ENCODE data around the gene RBM6.
A peak's percentile ranks its signal among the peaks of the same experiment; 100 is the strongest.

Gene RBM6

GRCh38 chr3:50121072-50122032 is 181.4 kb downstream of the RBM6 start:
- peak; percentile 81 for TF ChIP-seq CTCF (IDR thresholded peaks at IDR 0.05; ENCODE audit: insufficient read depth, low read depth, low read length, missing control alignments)
- peak; percentile 82 for DNase-seq (ENCODE audit: low read depth)
- no peak overlapping the region for H3K4me3 ChIP-seq (ENCODE audit: low read depth, low read length)

- DNase-seq (ENCODE audit: low read depth), result no peak
- TF ChIP-seq CTCF (IDR thresholded peaks at IDR 0.05; ENCODE audit: insufficient read depth, low read depth, low read length, missing control alignments), result no peak
- no peak overlapping the region for H3K4me3 ChIP-seq (ENCODE audit: low read depth, low read length)
These were observed 182.1 kb downstream of the RBM6 start for GRCh38 chr3:50122071-50122470.

GRCh38 chr3:50122661-50123391 is 182.9 kb downstream of the RBM6 start:
- DNase-seq (ENCODE audit: low read depth), result no peak
- no peak for TF ChIP-seq CTCF (IDR thresholded peaks at IDR 0.05; ENCODE audit: insufficient read depth, low read depth, low read length, missing control alignments)

GRCh38 chr3:50123394-50124051 is 183.6 kb downstream of the RBM6 start:
- TF ChIP-seq CTCF (IDR thresholded peaks at IDR 0.05; ENCODE audit: insufficient read depth, low read depth, low read length, missing control alignments), result no peak
- no peak for DNase-seq (ENCODE audit: low read depth)
- H3K4me3 ChIP-seq (ENCODE audit: low read depth, low read length), result no peak overlapping the region

More at GRCh38 chr3:50122661-50123391, 182.9 kb downstream of the RBM6 start:
- H3K4me3 ChIP-seq (ENCODE audit: low read depth, low read length), result no peak overlapping the region

- TF ChIP-seq CTCF (IDR thresholded peaks at IDR 0.05; ENCODE audit: insufficient read depth, low read depth, low read length, missing control alignments), result no peak
- H3K4me3 ChIP-seq (ENCODE audit: low read depth, low read length), result no peak overlapping the region
- no peak for DNase-seq (ENCODE audit: low read depth)
These were observed 184.3 kb downstream of the RBM6 start for GRCh38 chr3:50124052-50124799.

GRCh38 chr3:50124800-50125178 is 184.8 kb downstream of the RBM6 start:
- no peak for DNase-seq (ENCODE audit: low read depth)

More at GRCh38 chr3:50124800-50125178, 184.8 kb downstream of the RBM6 start:
- H3K4me3 ChIP-seq (ENCODE audit: low read depth, low read length), result no peak overlapping the region
- no peak for TF ChIP-seq CTCF (IDR thresholded peaks at IDR 0.05; ENCODE audit: insufficient read depth, low read depth, low read length, missing control alignments)
